Thyroid gland (tissue), 4 donors: ENCODE measurements around the gene FER1L5. TPM values are rescaled to one million over a fixed set of nuclear protein-coding genes. Genes with fewer than 3 reads are reported as not detected.

Experiments
- DNase-seq, 2 donors: peaks; one replicate each; pipeline ENCODE4 v3.0.0-alpha.2; 2019
- H3K27ac ChIP-seq, 3 donors: fragments of 200-600 bp; sonication (generic); 1 replicate in 2 of 3; 2 replicates in 1 of 3; pipeline ENCODE4 v1.5.1; 2016 to 2019; ENCODE audit warnings: mild to moderate bottlenecking in 1 of 3, moderate library complexity in 1 of 3
- H3K27me3 ChIP-seq: fragments of 200-600 bp; sonication (generic); one replicate; pipeline ENCODE4 v1.5.1; 2019
- H3K36me3 ChIP-seq, 2 donors: fragments of 200-600 bp; sonication (generic); one replicate each; pipeline ENCODE4 v1.5.1; 2016 to 2019
- H3K4me1 ChIP-seq, 2 donors: fragments of 200-600 bp; sonication (generic); one replicate each; pipeline ENCODE4 v1.5.1; 2017 to 2019
- H3K4me3 ChIP-seq, 3 donors: fragments of 200-600 bp; sonication (generic); replicated peaks in 1 of 3; 1 replicate in 2 of 3; 2 replicates in 1 of 3; pipeline ENCODE4 v1.5.1; 2016; ENCODE audit warnings: mild to moderate bottlenecking in 1 of 3
- H3K9me3 ChIP-seq: fragments of 200-600 bp; sonication (generic); one replicate; pipeline ENCODE4 v1.5.1; 2017
- POLR2A ChIP-seq, 2 donors: fragments of 450-650 bp; IDR thresholded peaks; one replicate each; pipeline ENCODE4 v1.6.1; 2017; ENCODE audit warnings: antibody characterized with exemption in 2 of 2, mild to moderate bottlenecking in 2 of 2, moderate library complexity in 1 of 2
- WGBS, 2 donors: methylation state at CpG; one replicate each; pipeline ENCODE4 v1.1.5; 2017; 5-methylcytosine and 5-hydroxymethylcytosine counted together
- intact Hi-C: fragments of 100-400 bp; cut with DNase I; formaldehyde crosslinking; loops from one replicate; pipeline ENCODE4 v1.15.1; 2023
- total RNA-seq, 4 donors: library from RNA; depleted of rRNA; stranded (reverse); fragments of >200 nt; gene quantifications; one replicate each; pipeline ENCODE4 v1.2.3, GENCODE V29; 2016
- TF ChIP-seq, protein P1 (sequence below), 6 experiments: fragments of 200-600 bp in 3 of 6; fragments of 450-650 bp in 3 of 6; sonication (generic) in 3 of 6; IDR thresholded peaks; one replicate each; pipeline ENCODE4 v1.5.1; 2016 to 2019; ENCODE audit warnings: antibody characterized with exemption in 6 of 6, mild to moderate bottlenecking in 2 of 6, inconsistent platforms in 1 of 6, moderate library complexity in 1 of 6

The FER1L5 gene
- total RNA-seq, 4 donors from 2014 or later, result 0.11 to 1.5 (median 0.34) TPM

GRCh38 chr2:96751800-96752199 is 109.2 kb downstream of the FER1L5 start:
- H3K27ac ChIP-seq, result no peak overlapping the region
- no peak overlapping the region for H3K4me3 ChIP-seq
- no peaks in the 10 kb centered on the region for H3K27me3 ChIP-seq
- H3K4me1 ChIP-seq, result no peaks in the 10 kb centered on the region
- WGBS, 2 donors, result 88 to 95% methylated on average over 9 of the region's 9 CpGs
- H3K36me3 ChIP-seq, result no peaks in the 10 kb centered on the region
- H3K9me3 ChIP-seq, result no peaks in the 10 kb centered on the region
- DNase-seq, result no peak
- TF ChIP-seq, protein P1, sequence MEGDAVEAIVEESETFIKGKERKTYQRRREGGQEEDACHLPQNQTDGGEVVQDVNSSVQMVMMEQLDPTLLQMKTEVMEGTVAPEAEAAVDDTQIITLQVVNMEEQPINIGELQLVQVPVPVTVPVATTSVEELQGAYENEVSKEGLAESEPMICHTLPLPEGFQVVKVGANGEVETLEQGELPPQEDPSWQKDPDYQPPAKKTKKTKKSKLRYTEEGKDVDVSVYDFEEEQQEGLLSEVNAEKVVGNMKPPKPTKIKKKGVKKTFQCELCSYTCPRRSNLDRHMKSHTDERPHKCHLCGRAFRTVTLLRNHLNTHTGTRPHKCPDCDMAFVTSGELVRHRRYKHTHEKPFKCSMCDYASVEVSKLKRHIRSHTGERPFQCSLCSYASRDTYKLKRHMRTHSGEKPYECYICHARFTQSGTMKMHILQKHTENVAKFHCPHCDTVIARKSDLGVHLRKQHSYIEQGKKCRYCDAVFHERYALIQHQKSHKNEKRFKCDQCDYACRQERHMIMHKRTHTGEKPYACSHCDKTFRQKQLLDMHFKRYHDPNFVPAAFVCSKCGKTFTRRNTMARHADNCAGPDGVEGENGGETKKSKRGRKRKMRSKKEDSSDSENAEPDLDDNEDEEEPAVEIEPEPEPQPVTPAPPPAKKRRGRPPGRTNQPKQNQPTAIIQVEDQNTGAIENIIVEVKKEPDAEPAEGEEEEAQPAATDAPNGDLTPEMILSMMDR (IDR thresholded peaks at IDR 0.05), result no peak
- no peak for TF ChIP-seq POLR2A (IDR thresholded peaks at IDR 0.05)
- intact Hi-C loops, result no loop called here

DNA sequence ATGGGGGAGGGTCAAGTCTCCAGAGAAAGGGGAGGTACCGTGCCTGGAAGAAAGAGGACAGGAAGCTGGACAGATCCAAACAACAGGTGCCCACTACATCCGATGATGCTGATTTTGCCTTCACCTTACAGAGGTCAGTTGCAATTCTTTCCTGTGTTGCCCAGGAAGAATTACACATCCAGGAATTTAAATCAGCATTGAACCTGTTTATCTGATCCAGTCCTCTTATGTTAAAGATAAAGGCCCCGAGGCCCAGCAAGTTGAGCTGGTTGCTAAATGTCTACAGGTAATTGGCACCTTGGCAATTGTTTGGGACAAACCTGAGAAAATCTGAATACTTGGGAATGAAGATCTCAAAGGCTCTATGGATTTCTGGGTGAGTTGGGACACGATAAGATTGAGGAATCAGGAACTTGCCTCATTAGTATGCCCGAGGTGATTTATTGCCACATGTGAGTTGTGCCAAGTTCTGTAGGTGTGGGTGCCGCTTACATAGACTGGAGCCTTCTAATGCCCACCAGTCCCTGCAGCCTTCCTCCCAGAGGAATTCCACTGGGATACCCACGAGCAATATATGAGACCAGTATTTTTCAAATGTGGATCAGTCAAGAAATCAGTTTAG is 111.2 kb downstream of the FER1L5 start:
- no peak for DNase-seq
- Histone ChIP-seq H3K4me1 (no peaks in the 10 kb centered on the region), H3K27ac (no peak overlapping the region), H3K27me3 (no peaks in the 10 kb centered on the region), H3K9me3 (no peaks in the 10 kb centered on the region), H3K4me3 (no peak overlapping the region), H3K36me3 (no peaks in the 10 kb centered on the region)
- TF ChIP-seq POLR2A (IDR thresholded peaks at IDR 0.05), result no peak
- TF ChIP-seq, protein P1 (IDR thresholded peaks at IDR 0.05), result no peak
- WGBS, 2 donors, result 74 to 75% methylated on average over 7 of the region's 7 CpGs
- intact Hi-C loops, result no loop called here

DNA sequence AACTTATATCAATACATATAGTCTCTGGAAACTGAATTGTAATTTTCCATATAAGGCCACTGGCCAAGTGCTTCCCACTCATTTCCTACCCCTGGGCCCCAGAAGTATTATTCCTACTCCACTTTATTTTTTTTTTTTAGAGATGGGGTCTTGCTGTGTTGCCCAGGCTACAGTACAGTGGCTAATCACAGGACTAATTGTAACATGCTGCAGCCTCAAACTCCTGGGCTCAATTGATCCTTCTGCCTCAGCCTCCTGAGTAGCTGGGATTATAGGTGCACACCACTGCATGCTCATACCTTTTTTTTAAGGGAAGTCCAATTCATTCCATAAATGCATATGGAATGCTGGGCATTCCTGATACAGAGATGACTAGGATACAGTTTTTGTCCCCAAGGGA is 111.8 kb downstream of the FER1L5 start:
- DNase-seq, result no peak
- Histone ChIP-seq H3K27ac (no peak overlapping the region), H3K4me3 (no peak overlapping the region), H3K36me3 (no peaks in the 10 kb centered on the region), H3K4me1 (no peaks in the 10 kb centered on the region), H3K9me3 (no peaks in the 10 kb centered on the region), H3K27me3 (no peaks in the 10 kb centered on the region)
- intact Hi-C loops, result no loop called here
- TF ChIP-seq POLR2A (IDR thresholded peaks at IDR 0.05), result no peak
- TF ChIP-seq, protein P1 (IDR thresholded peaks at IDR 0.05), result no peak

Other genes starting within 250 kb of the FER1L5 start
- gene NEURL3, start 137.4 kb upstream of the FER1L5 start, total RNA-seq, result under 1 TPM in 1 of 4 donors, not detected in 3; 0.40 TPM
- gene ARID5A, start 106.0 kb upstream of the FER1L5 start, total RNA-seq, result 10 to 100 TPM in 3 of 4 donors, 1 to 10 TPM in 1; 9.2 to 29.3 (median 20.0) TPM
- gene KANSL3, start 4.5 kb upstream of the FER1L5 start, total RNA-seq, result 10 to 100 TPM; 46.2 to 65.5 (median 55.8) TPM
- gene LMAN2L, start 97.3 kb downstream of the FER1L5 start, total RNA-seq, result 10 to 100 TPM; 22.8 to 32.9 (median 29.2) TPM
- gene CNNM4, start 118.1 kb downstream of the FER1L5 start, total RNA-seq, result 1 to 10 TPM; 6.6 to 9.5 (median 7.7) TPM
- gene CNNM3, start 173.5 kb downstream of the FER1L5 start, total RNA-seq, result 10 to 100 TPM; 18.2 to 22.8 (median 20.4) TPM
- 1 to 10 TPM; 3.0 to 8.2 (median 3.2) TPM for gene ANKRD23, start 201.3 kb downstream of the FER1L5 start, total RNA-seq
- gene ANKRD39, start 215.3 kb downstream of the FER1L5 start, total RNA-seq, result 10 to 100 TPM; 11.6 to 25.7 (median 14.1) TPM
- gene SEMA4C, start 227.3 kb downstream of the FER1L5 start, total RNA-seq, result 10 to 100 TPM; 14.5 to 21.7 (median 19.3) TPM